CD4-positive, alpha-beta T cell (primary cell): ENCODE data around the gene LRP11. TPM values are rescaled to one million over a fixed set of nuclear protein-coding genes. Genes with fewer than 3 reads are reported as not detected.

Experiments used
- ATAC-seq: fragments of 200-7000 bp; cut with Tn5 transposase; one replicate; pipeline ENCODE4 v1.10.0; 2022; ENCODE audit warnings: mild to moderate bottlenecking; ENCODE audit not compliant: poor library complexity
- CTCF ChIA-PET: fragments of 350-600 bp; sonication (Branson Sonifier 250); formaldehyde crosslinking; loops from one replicate; lab custom pipeline; 2021; ENCODE audit warnings: antibody characterized with exemption, inconsistent platforms; lab: Charles Lee
- POLR2A ChIA-PET: fragments of 350-600 bp; sonication (Branson Sonifier 250); formaldehyde crosslinking; loops from one replicate; lab custom pipeline; 2021; ENCODE audit warnings: antibody characterized with exemption, inconsistent platforms; lab: Charles Lee
- DNase-seq, 14 experiments: peaks; one replicate each; pipeline ENCODE4 v3.0.0-alpha.2; 2013 to 2020; ENCODE audit warnings: mixed read lengths in 2 of 14
- H3K27ac ChIP-seq, 2 donors: one replicate each; pipeline versions ENCODE4 v1.5.1 to v1.7.0; 2013; ENCODE audit warnings: low read length in 2 of 2, low read depth in 1 of 2, mild to moderate bottlenecking in 1 of 2
- H3K27me3 ChIP-seq, 2 experiments: 1 replicate in 1 of 2; 2 replicates in 1 of 2; pipeline versions ENCODE4 v1.6.1 to v1.7.0; 2013; ENCODE audit warnings: low read length in 2 of 2, control low read depth in 1 of 2, mild to moderate bottlenecking in 1 of 2, moderate library complexity in 1 of 2; ENCODE audit not compliant: insufficient read depth in 2 of 2, control insufficient read depth in 1 of 2
- H3K36me3 ChIP-seq: one replicate; pipeline ENCODE4 v1.6.1; 2013; ENCODE audit warnings: low read length, control low read depth; ENCODE audit not compliant: insufficient read depth
- H3K4me1 ChIP-seq: one replicate; pipeline ENCODE4 v1.6.1; 2013; ENCODE audit warnings: low read length, control low read depth; ENCODE audit not compliant: insufficient read depth
- H3K4me3 ChIP-seq: one replicate; pipeline ENCODE4 v1.5.1; 2013; ENCODE audit warnings: mild to moderate bottlenecking, low read length, moderate library complexity
- H3K9me3 ChIP-seq, 2 experiments: 1 replicate in 1 of 2; 2 replicates in 1 of 2; pipeline versions ENCODE4 v1.6.1 to v1.7.0; 2013; ENCODE audit warnings: low read length in 2 of 2, mild to moderate bottlenecking in 2 of 2, control low read depth in 1 of 2, moderate library complexity in 1 of 2; ENCODE audit not compliant: control insufficient read depth in 1 of 2, insufficient read depth in 1 of 2
- H3K27ac Mint-ChIP-seq: one replicate; pipeline ENCODE4 v1.8.0; 2020; ENCODE audit warnings: mixed read lengths
- H3K27me3 Mint-ChIP-seq: one replicate; pipeline ENCODE4 v1.8.0; 2021; ENCODE audit warnings: mixed read lengths
- H3K36me3 Mint-ChIP-seq: one replicate; pipeline ENCODE4 v1.8.0; 2021; ENCODE audit warnings: low read depth, mixed read lengths
- H3K4me1 Mint-ChIP-seq: one replicate; pipeline ENCODE4 v1.8.0; 2021; ENCODE audit warnings: low read depth, mixed read lengths
- H3K4me3 Mint-ChIP-seq: one replicate; pipeline ENCODE4 v1.8.0; 2020; ENCODE audit warnings: mild to moderate bottlenecking, mixed read lengths
- H3K9me3 Mint-ChIP-seq: one replicate; pipeline ENCODE4 v1.8.0; 2020; ENCODE audit warnings: mixed read lengths
- intact Hi-C, 2 experiments: fragments of 100-400 bp; cut with DNase I in 1 of 2; cut with micrococcal nuclease in 1 of 2; formaldehyde crosslinking; loops; one replicate each; pipeline versions ENCODE4 v1.15.1 to v1.9.0; 2023 to 2025; cut with DNase I, micrococcal nuclease
- total RNA-seq, 174 experiments: library from RNA in 2 of 174; stranded (reverse) in 2 of 174; gene quantifications; one replicate each; pipeline ENCODE4 v1.2.3 and lab custom pipeline; 2021 to 2026
- TF ChIP-seq, protein P1 (sequence below): fragments of 200-600 bp; IDR thresholded peaks from one replicate; pipeline ENCODE4 v1.8.0; 2022; ENCODE audit warnings: antibody characterized with exemption, mild to moderate bottlenecking

LRP11 gene
- total RNA-seq, 2 experiments from 2014 or later: 0.75 to 0.99 TPM

- CTCF ChIA-PET: interaction anchor here (1.0 kb wide), 1 partner anchor 32 kb away, joined by 3 read pairs; no protein-coding TSS in a partner anchor
- DNase-seq: peak in 1 of 14 experiments; percentile 18
Measured at GRCh38 chr6:149897015-149897697, 33.0 kb upstream of the LRP11 start.

GRCh38 chr6:149896491-149896890 is 32.3 kb upstream of the LRP11 start:
- ChIA-PET POLR2A (no interaction called here), CTCF (interaction anchor here (1.3 kb wide), 1 partner anchor 16 kb away, joined by 3 read pairs; no protein-coding TSS in a partner anchor)
- Histone ChIP-seq H3K27ac (no peak overlapping the region), H3K27me3 (no peaks in the 10 kb centered on the region), H3K36me3 (no peaks in the 10 kb centered on the region), H3K4me3 (no peak overlapping the region), H3K9me3 (no peaks in the 10 kb centered on the region), H3K4me1 (peaks cover 20% of the 10 kb centered on the region)
- no peaks in the 10 kb centered on the region for H3K9me3 Mint-ChIP-seq
- H3K27ac Mint-ChIP-seq: no peak overlapping the region
- DNase-seq (peak in 1 of 14 experiments; percentile 0), ATAC-seq (peak; percentile 13)
- peaks cover 10% of the 10 kb centered on the region for H3K4me1 Mint-ChIP-seq
- H3K4me3 Mint-ChIP-seq: no peak overlapping the region
- no peaks in the 10 kb centered on the region for H3K36me3 Mint-ChIP-seq
- intact Hi-C loops: no loop called here
- H3K27me3 Mint-ChIP-seq: peaks cover 1% of the 10 kb centered on the region
- TF ChIP-seq, protein P1, sequence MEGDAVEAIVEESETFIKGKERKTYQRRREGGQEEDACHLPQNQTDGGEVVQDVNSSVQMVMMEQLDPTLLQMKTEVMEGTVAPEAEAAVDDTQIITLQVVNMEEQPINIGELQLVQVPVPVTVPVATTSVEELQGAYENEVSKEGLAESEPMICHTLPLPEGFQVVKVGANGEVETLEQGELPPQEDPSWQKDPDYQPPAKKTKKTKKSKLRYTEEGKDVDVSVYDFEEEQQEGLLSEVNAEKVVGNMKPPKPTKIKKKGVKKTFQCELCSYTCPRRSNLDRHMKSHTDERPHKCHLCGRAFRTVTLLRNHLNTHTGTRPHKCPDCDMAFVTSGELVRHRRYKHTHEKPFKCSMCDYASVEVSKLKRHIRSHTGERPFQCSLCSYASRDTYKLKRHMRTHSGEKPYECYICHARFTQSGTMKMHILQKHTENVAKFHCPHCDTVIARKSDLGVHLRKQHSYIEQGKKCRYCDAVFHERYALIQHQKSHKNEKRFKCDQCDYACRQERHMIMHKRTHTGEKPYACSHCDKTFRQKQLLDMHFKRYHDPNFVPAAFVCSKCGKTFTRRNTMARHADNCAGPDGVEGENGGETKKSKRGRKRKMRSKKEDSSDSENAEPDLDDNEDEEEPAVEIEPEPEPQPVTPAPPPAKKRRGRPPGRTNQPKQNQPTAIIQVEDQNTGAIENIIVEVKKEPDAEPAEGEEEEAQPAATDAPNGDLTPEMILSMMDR: no peak

More at GRCh38 chr6:149897015-149897697, 33.0 kb upstream of the LRP11 start:
- Mint-ChIP-seq H3K4me1 (peaks cover 10% of the 10 kb centered on the region), H3K9me3 (no peaks in the 10 kb centered on the region), H3K36me3 (no peaks in the 10 kb centered on the region), H3K4me3 (no peak overlapping the region), H3K27me3 (peaks cover 8% of the 10 kb centered on the region), H3K27ac (no peak overlapping the region)
- H3K4me3 ChIP-seq: peak overlapping the region; percentile 1
- TF ChIP-seq, protein P1: no peak
- H3K27ac ChIP-seq: no peak overlapping the region
- no peak for ATAC-seq
- no peaks in the 10 kb centered on the region for H3K36me3 ChIP-seq
- peaks cover 20% of the 10 kb centered on the region for H3K4me1 ChIP-seq
- no peaks in the 10 kb centered on the region for H3K9me3 ChIP-seq
- intact Hi-C loops: no loop called here
- H3K27me3 ChIP-seq: no peaks in the 10 kb centered on the region
- POLR2A ChIA-PET: no interaction called here

DNA sequence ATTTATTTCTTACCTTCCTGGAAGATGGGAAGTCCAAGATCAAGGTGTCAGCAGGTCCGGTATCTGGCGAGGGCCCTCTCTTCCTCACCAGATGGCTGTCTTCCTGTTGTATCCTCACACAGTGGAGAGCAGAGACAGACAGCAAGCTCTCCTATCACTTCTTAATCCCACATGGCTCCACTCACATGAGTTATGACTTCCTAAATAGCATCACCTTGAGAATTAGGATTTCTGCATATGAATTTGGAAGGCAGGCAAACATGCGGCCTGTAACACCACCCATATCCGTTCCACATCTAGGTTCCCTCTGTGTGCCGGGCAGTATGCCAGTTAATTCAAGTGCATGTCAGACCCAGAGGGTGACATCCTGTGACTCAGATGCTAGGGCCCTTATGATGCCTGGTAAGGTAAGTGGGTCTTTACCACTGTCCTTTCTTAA is 31.7 kb upstream of the LRP11 start:
- no peaks in the 10 kb centered on the region for H3K27me3 ChIP-seq
- ATAC-seq (peak; percentile 96), DNase-seq (peak in 13 of 14 experiments; percentile 10 to 67 (median 48))
- POLR2A ChIA-PET: no interaction called here
- intact Hi-C loops: no loop called here
- no peak overlapping the region for H3K27ac Mint-ChIP-seq
- TF ChIP-seq, protein P1: no peak
- H3K9me3 Mint-ChIP-seq: no peaks in the 10 kb centered on the region
- peaks cover 20% of the 10 kb centered on the region for H3K4me1 ChIP-seq
- H3K36me3 ChIP-seq: no peaks in the 10 kb centered on the region
- H3K4me3 ChIP-seq: no peak overlapping the region
- no peak overlapping the region for H3K27ac ChIP-seq
- no peaks in the 10 kb centered on the region for H3K9me3 ChIP-seq
- peaks cover 10% of the 10 kb centered on the region for H3K4me1 Mint-ChIP-seq
- no peaks in the 10 kb centered on the region for H3K27me3 Mint-ChIP-seq
- CTCF ChIA-PET: interaction anchor here (1.3 kb wide), 1 partner anchor 15 kb away, joined by 3 read pairs; no protein-coding TSS in a partner anchor
- no peaks in the 10 kb centered on the region for H3K36me3 Mint-ChIP-seq
- no peak overlapping the region for H3K4me3 Mint-ChIP-seq
